SK-N-SH treated with all-trans-retinoic acid at 6 μM for 48 hours (cell line): ENCODE data around the gene RESP18.

Experiments
- BACH2 ChIP-seq: fragments of 250-450 bp; sonication (Bioruptor Pico); IDR thresholded peaks from 2 replicates; pipeline ENCODE4 v1.9.0; 2021; ENCODE audit warnings: mild to moderate bottlenecking, borderline replicate concordance
- CSDC2 ChIP-seq: fragments of 250-450 bp; sonication (Bioruptor Pico); IDR thresholded peaks from 2 replicates; pipeline ENCODE4 v1.5.0; 2020; ENCODE audit warnings: mild to moderate bottlenecking, moderate library complexity
- OSR1 ChIP-seq: fragments of 250-450 bp; sonication (Bioruptor Pico); IDR thresholded peaks from 2 replicates; pipeline ENCODE4 v1.8.0; 2022; ENCODE audit warnings: moderate library complexity, mild to moderate bottlenecking, inconsistent platforms
- POU6F1 ChIP-seq: fragments of 250-450 bp; sonication (Bioruptor Pico); IDR thresholded peaks from 2 replicates; pipeline ENCODE4 v1.8.0; 2021; ENCODE audit warnings: low read depth, mild to moderate bottlenecking, moderate library complexity, borderline replicate concordance
- SNAI2 ChIP-seq: fragments of 250-450 bp; sonication (Bioruptor Pico); IDR thresholded peaks from 2 replicates; pipeline ENCODE4 v1.5.0; 2020; ENCODE audit warnings: mild to moderate bottlenecking, moderate library complexity
- TCF4 ChIP-seq: fragments of 250-450 bp; sonication (Bioruptor Pico); IDR thresholded peaks from 2 replicates; pipeline ENCODE4 v1.8.0; 2021; ENCODE audit warnings: mild to moderate bottlenecking, moderate library complexity, borderline replicate concordance
- TF ChIP-seq, protein P1 (sequence below): fragments of 250-450 bp; sonication (Bioruptor Pico); IDR thresholded peaks from 2 replicates; pipeline ENCODE4 v1.8.0; 2020; ENCODE audit warnings: mild to moderate bottlenecking, moderate library complexity, borderline replicate concordance

- TF ChIP-seq POU6F1 (CRISPR knock-in tag) (no peak), TCF4 (no peak), CSDC2 (CRISPR knock-in tag) (no peak), SNAI2 (CRISPR knock-in tag) (no peak), BACH2 (CRISPR knock-in tag) (no peak), OSR1 (CRISPR knock-in tag) (no peak)
- TF ChIP-seq, protein P1, sequence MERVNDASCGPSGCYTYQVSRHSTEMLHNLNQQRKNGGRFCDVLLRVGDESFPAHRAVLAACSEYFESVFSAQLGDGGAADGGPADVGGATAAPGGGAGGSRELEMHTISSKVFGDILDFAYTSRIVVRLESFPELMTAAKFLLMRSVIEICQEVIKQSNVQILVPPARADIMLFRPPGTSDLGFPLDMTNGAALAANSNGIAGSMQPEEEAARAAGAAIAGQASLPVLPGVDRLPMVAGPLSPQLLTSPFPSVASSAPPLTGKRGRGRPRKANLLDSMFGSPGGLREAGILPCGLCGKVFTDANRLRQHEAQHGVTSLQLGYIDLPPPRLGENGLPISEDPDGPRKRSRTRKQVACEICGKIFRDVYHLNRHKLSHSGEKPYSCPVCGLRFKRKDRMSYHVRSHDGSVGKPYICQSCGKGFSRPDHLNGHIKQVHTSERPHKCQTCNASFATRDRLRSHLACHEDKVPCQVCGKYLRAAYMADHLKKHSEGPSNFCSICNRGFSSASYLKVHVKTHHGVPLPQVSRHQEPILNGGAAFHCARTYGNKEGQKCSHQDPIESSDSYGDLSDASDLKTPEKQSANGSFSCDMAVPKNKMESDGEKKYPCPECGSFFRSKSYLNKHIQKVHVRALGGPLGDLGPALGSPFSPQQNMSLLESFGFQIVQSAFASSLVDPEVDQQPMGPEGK (CRISPR knock-in tag), result no peak
Measured at GRCh38 chr2:219278655-219279150, 53.8 kb downstream of the RESP18 start.
